GM12865 (cell line): Measurements from ENCODE around the gene VPS9D1.

Experiments
- DNase-seq: peaks from one replicate; pipeline ENCODE4 v3.0.0; 2010; ENCODE audit warnings: low read depth
- H3K4me3 ChIP-seq: 2 replicates; pipeline ENCODE4 v1.5.1; 2011; ENCODE audit warnings: mild to moderate bottlenecking, low read depth, low read length, control low read depth
- TF ChIP-seq, protein P1 (sequence below): IDR thresholded peaks from 2 replicates; pipeline ENCODE4 v1.5.1; 2011; ENCODE audit warnings: low read length, control low read depth, low read depth, inconsistent platforms; ENCODE audit not compliant: insufficient read depth; ENCODE audit errors: missing control alignments

The VPS9D1 gene

DNA sequence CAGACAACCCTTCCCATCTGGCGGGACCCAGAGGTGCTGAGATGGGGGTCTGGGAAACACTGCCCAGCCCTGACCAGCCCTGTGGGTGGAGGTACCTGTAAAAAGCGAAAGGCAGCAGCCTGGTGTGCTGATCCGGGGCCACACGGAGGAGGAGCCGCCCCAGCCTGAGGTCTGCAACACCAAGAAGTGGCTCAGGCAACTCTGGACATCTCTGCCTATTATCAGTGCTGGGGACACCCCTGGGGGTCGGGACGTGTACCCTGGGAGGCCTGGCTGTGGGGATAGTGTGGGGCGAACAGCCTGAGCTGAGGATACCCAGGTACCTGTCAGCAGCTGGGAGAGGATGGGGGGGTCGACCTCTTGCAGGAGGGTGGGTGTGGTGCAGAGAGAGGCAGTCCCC lies 18.7 kb upstream of the VPS9D1 start:
- DNase-seq: no peak
- H3K4me3 ChIP-seq: no peak overlapping the region
- TF ChIP-seq, protein P1, sequence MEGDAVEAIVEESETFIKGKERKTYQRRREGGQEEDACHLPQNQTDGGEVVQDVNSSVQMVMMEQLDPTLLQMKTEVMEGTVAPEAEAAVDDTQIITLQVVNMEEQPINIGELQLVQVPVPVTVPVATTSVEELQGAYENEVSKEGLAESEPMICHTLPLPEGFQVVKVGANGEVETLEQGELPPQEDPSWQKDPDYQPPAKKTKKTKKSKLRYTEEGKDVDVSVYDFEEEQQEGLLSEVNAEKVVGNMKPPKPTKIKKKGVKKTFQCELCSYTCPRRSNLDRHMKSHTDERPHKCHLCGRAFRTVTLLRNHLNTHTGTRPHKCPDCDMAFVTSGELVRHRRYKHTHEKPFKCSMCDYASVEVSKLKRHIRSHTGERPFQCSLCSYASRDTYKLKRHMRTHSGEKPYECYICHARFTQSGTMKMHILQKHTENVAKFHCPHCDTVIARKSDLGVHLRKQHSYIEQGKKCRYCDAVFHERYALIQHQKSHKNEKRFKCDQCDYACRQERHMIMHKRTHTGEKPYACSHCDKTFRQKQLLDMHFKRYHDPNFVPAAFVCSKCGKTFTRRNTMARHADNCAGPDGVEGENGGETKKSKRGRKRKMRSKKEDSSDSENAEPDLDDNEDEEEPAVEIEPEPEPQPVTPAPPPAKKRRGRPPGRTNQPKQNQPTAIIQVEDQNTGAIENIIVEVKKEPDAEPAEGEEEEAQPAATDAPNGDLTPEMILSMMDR: no peak

DNA sequence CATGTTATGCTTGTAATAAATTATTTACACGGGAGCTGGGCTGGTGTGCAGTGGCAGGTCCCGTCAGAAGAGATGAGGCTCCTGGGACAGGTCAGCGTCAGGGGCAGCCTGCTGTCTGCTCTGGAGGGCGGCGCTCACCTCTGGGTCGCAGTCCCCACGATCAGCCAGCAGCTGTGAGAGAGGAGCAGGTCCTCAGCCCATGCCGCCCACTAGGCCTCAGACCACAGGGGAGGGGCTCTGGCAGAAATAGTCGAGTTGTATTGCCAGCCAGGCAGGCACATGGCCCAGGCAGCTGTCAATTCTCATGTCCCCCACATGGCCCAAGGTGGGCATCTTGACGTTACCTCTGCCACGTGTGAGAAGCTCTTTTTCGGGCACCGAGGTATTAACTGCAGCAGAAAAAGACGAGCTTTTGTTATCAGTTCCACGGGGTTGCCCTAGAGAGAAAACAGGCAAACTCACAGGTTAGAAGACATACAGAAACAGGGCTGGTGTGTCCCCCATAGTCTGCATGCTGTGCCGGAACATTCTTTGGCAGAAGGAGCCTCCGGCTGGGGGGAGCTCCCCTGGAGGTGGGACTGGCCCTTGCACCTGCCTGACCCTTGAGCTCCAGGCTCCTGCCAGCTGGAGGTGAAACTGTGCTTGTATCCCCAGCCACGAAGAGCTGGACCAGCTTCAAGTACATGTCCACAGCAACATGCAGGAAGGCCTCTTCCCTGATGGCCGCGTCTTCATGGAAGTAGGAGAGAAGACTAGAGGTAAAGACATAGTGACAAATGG lies 18.0 kb upstream of the VPS9D1 start:
- H3K4me3 ChIP-seq: no peak overlapping the region
- DNase-seq: no peak
- TF ChIP-seq, protein P1: no peak

DNA sequence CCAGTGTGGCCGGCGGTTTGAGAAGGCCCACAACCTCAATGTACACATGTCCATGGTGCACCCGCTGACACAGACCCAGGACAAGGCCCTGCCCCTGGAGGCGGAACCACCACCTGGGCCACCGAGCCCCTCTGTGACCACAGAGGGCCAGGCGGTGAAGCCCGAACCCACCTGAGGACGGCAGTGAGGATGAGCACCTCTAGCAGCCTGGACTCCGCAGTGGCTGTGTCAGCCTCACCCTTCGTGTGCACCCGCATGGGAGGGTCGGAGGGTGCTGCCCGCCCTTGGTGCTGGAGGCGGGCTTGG lies 17.3 kb upstream of the VPS9D1 start:
- no peak for DNase-seq
- TF ChIP-seq, protein P1: no peak
- H3K4me3 ChIP-seq: no peak overlapping the region

DNA sequence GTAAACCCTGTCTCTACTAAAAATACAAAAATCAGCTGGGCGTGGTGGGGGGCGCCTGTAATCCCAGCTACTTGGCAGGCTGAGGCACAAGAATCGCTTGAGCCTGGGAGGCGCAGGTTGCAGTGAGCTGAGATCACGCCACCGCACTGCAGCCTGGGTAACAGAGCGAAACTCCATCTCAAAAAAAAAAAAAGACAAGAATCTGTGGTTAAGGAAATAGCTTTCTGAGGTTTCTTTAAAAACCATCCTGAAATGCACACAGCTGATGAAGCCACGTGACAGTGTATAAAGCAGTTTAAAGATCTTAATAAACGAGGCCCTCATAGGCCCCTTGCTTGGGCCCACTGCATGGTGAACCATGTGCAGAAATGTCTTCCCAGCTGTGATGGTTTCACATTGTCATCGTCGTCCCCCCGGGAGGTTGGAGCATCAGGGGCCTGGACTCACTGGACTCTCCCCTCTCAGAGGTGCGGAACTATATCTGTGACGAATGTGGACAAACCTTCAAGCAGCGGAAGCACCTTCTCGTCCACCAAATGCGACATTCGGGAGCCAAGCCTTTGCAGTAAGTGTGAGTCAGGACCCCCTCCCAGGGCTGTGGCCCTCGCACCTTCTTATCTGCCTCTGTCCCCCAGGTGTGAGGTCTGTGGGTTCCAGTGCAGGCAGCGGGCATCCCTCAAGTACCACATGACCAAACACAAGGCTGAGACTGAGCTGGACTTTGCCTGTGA lies 16.8 kb upstream of the VPS9D1 start:
- DNase-seq: no peak
- TF ChIP-seq, protein P1: no peak
- H3K4me3 ChIP-seq: no peak overlapping the region

DNA sequence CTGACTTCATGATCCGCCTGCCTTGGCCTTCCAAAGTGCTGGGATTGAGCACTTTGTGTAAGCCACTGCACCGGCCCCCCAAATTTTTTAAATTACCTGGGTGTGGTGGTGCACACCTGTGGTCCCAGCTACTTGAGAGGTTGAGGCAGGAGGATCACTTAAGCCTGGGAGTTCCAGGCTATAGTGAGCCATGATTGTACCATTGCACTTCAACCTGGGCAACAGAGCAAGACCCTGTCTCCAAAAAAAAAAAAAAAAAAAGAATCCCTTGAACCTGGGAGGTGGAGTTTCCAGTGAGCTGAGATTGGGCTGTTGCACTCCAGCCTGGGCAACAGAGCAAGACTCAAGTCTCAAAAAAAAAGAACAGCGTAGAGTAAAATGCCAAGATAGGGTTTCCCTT lies 15.9 kb upstream of the VPS9D1 start:
- no peak for DNase-seq
- TF ChIP-seq, protein P1: no peak
- H3K4me3 ChIP-seq: no peak overlapping the region

DNA sequence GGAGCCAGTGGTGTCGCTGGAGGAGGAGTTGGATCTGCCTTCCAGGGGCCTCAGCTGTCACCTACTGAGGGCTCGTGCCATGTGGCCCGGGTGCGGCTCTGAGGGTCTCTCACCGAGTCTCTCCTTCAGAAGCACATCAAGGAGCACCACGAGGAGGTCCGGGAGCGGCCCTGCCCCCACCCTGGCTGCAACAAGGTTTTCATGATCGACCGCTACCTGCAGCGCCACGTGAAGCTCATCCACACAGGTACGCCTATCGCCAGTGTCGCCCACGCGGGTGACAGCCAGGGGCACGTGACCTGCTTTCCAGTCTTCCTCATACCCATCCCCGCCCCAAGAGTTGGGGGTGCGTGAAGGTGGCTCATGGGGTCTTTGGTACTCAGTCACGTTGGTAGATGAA lies 13.1 kb upstream of the VPS9D1 start:
- no peak for DNase-seq
- H3K4me3 ChIP-seq: no peak overlapping the region
- TF ChIP-seq, protein P1: no peak

DNA sequence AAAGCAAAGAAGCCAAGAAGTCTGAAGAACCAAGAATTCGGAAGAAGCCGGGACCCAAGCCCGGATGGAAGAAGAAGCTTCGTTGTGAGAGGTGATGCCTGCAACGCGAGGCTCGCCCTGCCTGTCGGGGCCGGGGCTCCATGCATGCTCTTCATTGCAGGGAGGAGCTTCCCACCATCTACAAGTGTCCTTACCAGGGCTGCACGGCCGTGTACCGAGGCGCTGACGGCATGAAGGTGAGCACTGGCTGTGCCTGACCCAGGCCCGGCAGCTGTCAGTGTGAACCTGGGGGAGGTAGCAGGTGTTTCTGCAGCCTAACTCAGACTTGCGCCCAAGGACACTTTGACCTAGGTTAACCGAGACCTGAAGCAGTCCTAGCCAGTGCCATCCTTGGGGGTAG lies 12.6 kb upstream of the VPS9D1 start:
- no peak for DNase-seq
- TF ChIP-seq, protein P1: no peak
- no peak overlapping the region for H3K4me3 ChIP-seq
